ENCODE data around the gene GTPBP2.

The GTPBP2 gene

GRCh38 chr6:43575772-43576551 is 53.1 kb downstream of the GTPBP2 start, which contains the start of the genes POLH and XPO5:
TSS of gene POLH (plus strand) at chr6:43576185. CDS start at chr6:43582320, 6,135 bp downstream.
TSS of gene XPO5 (minus strand) at chr6:43576038. CDS start at chr6:43575864, 174 bp downstream.
- peak; percentile 79 to 91 for DNase-seq (ENCODE audit: low read depth in 2 of 2)

- no peak for DNase-seq (ENCODE audit: low read depth in 2 of 2)
Observed at GRCh38 chr6:43575105-43575771, 53.8 kb downstream of the GTPBP2 start.

DNA sequence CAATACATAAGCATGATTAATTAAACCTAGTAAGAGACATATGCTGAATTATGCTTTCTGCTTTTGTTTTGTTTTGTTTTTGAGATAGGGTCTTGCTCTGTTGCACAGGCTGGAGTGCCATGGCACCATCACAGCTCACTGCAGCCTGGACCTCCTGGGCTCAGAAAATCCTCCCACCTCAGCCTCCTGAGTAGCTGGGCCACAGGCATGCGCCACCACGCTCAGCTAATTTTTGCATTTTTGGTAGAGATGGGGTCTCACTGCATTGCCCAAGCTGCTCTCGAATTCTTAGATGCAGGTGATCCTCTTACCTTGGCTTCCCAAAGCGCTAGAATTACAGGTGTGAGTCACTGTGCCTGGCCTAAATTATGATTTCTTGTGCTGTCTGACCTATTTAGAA is 57.0 kb downstream of the GTPBP2 start:
- no peak for DNase-seq (ENCODE audit: low read depth in 2 of 2)

- no peak for DNase-seq (ENCODE audit: low read depth in 2 of 2)
Observed at GRCh38 chr6:43570876-43571441, 58.1 kb downstream of the GTPBP2 start.

All from stimulated activated CD8-positive, alpha-beta memory T cell treated with anti-CD3 and anti-CD28 coated beads, Interleukin-7, amount 100 ng/mL, for 4 hours (primary cell).